ENCODE data around the gene MEST. TPM values are rescaled to one million over a fixed set of nuclear protein-coding genes. Genes with fewer than 3 reads are reported as not detected.

MEST gene
- total RNA-seq, 2 donors from 2014 or later: 5.0 to 5.6 TPM

GRCh38 chr7:130452951-130453350, 38.9 kb upstream of the MEST start:
- H3K4me1 ChIP-seq (ENCODE audit: control insufficient read depth in 1 of 2, low read depth in 2 of 2): no peaks in the 10 kb centered on the region
- ATAC-seq (ENCODE audit: insufficient number of reproducible peaks, low FRiP score, low read depth) (no peak), DNase-seq (ENCODE audit: low spot score) (no peak)
- no peaks in the 10 kb centered on the region for H3K27me3 ChIP-seq (replicated peaks; ENCODE audit: insufficient read depth)
- no peak overlapping the region for H3K27ac ChIP-seq
- H3K9me3 ChIP-seq: no peaks in the 10 kb centered on the region
- H3K36me3 ChIP-seq: no peaks in the 10 kb centered on the region
- no peak for TF ChIP-seq CTCF (IDR thresholded peaks at IDR 0.05)
- no peak overlapping the region for H3K4me3 ChIP-seq

GRCh38 chr7:130454959-130455358, 36.9 kb upstream of the MEST start:
- no peaks in the 10 kb centered on the region for H3K36me3 ChIP-seq
- DNase-seq (ENCODE audit: low spot score) (no peak), ATAC-seq (ENCODE audit: insufficient number of reproducible peaks, low FRiP score, low read depth) (no peak)
- H3K27me3 ChIP-seq (replicated peaks; ENCODE audit: insufficient read depth): no peaks in the 10 kb centered on the region
- H3K4me1 ChIP-seq (ENCODE audit: control insufficient read depth in 1 of 2, low read depth in 2 of 2): no peaks in the 10 kb centered on the region
- no peak overlapping the region for H3K27ac ChIP-seq
- no peak for TF ChIP-seq CTCF (IDR thresholded peaks at IDR 0.05)
- no peaks in the 10 kb centered on the region for H3K9me3 ChIP-seq
- no peak overlapping the region for H3K4me3 ChIP-seq

- H3K36me3 ChIP-seq: no peaks in the 10 kb centered on the region
- H3K4me1 ChIP-seq (ENCODE audit: control insufficient read depth in 1 of 2, low read depth in 2 of 2): no peaks in the 10 kb centered on the region
- no peak overlapping the region for H3K27ac ChIP-seq
- no peak for TF ChIP-seq CTCF (IDR thresholded peaks at IDR 0.05)
- no peaks in the 10 kb centered on the region for H3K27me3 ChIP-seq (replicated peaks; ENCODE audit: insufficient read depth)
- DNase-seq (ENCODE audit: low spot score) (no peak), ATAC-seq (ENCODE audit: insufficient number of reproducible peaks, low FRiP score, low read depth) (no peak)
- no peak overlapping the region for H3K4me3 ChIP-seq
- H3K9me3 ChIP-seq: no peaks in the 10 kb centered on the region
Observed at GRCh38 chr7:130458257-130458656, 33.6 kb upstream of the MEST start.

GRCh38 chr7:130461272-130461671, 30.6 kb upstream of the MEST start:
- no peaks in the 10 kb centered on the region for H3K4me1 ChIP-seq (ENCODE audit: control insufficient read depth in 1 of 2, low read depth in 2 of 2)
- H3K9me3 ChIP-seq: no peaks in the 10 kb centered on the region
- H3K4me3 ChIP-seq: no peak overlapping the region
- no peaks in the 10 kb centered on the region for H3K36me3 ChIP-seq
- DNase-seq (ENCODE audit: low spot score) (no peak), ATAC-seq (ENCODE audit: insufficient number of reproducible peaks, low FRiP score, low read depth) (no peak)
- TF ChIP-seq CTCF (IDR thresholded peaks at IDR 0.05): no peak
- H3K27me3 ChIP-seq (replicated peaks; ENCODE audit: insufficient read depth): no peaks in the 10 kb centered on the region
- no peak overlapping the region for H3K27ac ChIP-seq

GRCh38 chr7:130463553-130464434, 28.1 kb upstream of the MEST start:
- Histone ChIP-seq H3K9me3 (no peaks in the 10 kb centered on the region), H3K36me3 (no peaks in the 10 kb centered on the region), H3K27me3 (replicated peaks; ENCODE audit: insufficient read depth) (no peaks in the 10 kb centered on the region), H3K4me1 (ENCODE audit: control insufficient read depth in 1 of 2, low read depth in 2 of 2) (no peaks in the 10 kb centered on the region), H3K4me3 (no peak overlapping the region), H3K27ac (no peak overlapping the region)
- ATAC-seq (ENCODE audit: insufficient number of reproducible peaks, low FRiP score, low read depth) (no peak), DNase-seq (ENCODE audit: low spot score) (no peak)
- no peak for TF ChIP-seq CTCF (IDR thresholded peaks at IDR 0.05)

All from thoracic aorta (tissue), 2 donors.